GM21528 (cell line): ENCODE measurements around the gene BRF1.

Source experiments
- ATAC-seq: cut with Tn5 transposase; IDR thresholded peaks from one replicate; pipeline ENCODE4 v1.9.1; 2021; ENCODE audit warnings: mild to moderate bottlenecking, moderate library complexity; ENCODE audit not compliant: unreplicated experiment, low FRiP score

BRF1 gene

DNA sequence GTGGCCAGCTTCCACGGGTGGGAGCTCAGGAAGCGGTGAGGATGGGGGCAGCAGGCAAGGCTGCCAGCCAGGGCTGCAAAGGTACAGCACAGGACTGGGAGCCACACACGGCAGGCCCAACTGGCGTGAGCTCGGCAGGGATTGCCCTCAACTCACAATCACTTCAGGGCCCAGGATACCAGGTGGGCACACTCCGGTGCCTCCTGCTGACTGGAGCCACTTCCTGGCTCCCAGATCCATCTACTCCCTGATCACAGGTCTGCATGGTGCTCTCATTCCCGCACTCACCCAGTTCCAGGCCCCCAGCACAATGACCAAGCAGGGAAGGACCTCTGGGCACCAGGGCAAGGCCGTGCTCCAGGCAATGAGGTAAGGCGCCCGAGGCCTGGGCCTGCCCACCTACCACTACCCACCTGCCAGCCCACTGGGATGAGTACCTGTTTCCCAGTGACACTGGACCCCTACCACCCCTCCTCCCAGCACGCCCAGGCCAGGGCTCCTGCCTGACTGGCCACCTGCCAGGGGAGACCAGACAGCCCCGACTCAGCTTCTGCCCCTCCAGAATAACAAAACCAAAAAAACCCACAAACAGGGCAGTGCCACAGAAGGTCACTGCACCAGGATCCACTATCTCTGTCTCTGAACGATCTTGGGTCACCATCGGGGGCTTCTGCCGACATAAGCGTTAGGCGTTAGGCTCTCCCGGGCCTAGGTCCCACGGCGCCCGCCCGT, 134.1 kb downstream of the BRF1 start:
- ATAC-seq, result no peak

DNA sequence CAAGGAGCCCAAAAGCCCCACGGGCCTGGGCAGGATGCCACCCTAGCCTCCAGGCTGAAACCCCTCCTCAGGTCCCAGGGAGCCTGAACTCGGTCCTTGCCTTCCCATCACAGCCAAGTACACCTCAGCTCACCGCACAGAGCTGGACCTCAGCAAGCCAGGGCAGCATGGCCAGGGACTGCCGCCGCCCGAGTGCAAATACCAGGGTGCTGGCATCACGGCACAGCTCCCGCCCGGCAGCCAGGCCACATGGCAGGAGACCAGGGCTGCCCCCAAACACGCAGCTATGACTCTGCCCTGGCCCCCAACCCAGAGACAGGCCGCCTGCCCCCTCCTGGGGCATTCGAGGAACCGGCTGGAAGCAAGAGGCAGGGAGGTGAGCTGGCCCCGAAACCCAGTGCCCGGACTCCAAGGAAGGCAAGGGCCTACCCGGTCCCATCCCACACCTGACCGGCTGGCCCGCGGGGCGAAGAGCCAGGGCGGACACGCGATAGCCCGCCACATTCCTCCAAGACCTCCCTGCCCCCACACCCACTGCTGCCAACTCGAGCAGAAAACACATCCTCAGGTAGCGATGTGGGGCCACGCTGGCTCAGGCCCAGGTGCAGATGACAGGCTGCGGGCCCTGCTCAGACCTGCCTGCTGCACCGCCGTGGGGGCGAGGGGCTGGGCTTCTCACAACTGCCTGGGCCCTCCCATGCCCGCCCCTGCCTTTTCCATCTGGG, 134.9 kb downstream of the BRF1 start:
- ATAC-seq, result no peak

DNA sequence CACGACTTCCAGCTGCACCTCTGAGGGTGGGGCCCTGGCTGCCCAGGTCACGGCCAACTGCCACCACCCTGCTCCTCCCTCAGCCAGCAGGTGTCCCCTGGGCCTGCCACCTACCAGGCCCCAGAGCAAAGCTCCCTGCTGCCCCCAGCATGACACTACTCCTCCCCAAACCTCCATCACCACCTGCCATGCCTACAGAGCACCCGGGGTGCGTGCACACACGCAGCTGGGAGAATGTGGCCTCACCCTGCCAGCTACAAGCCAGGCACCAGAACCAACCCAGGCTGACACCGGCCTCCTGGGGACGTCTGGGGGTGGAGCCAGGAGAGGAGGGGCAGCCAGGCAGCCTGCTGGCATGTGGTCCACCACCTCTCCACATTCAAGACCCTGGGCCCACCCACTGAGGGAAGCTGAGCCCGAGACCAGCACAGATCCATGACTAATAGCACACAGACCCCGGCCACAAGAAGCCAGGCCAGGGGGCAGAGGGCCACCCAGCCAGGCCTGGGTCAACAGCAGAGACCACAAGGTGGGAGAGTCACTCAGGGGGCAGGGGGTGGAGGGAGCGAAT, 135.6 kb downstream of the BRF1 start:
- no peak for ATAC-seq

DNA sequence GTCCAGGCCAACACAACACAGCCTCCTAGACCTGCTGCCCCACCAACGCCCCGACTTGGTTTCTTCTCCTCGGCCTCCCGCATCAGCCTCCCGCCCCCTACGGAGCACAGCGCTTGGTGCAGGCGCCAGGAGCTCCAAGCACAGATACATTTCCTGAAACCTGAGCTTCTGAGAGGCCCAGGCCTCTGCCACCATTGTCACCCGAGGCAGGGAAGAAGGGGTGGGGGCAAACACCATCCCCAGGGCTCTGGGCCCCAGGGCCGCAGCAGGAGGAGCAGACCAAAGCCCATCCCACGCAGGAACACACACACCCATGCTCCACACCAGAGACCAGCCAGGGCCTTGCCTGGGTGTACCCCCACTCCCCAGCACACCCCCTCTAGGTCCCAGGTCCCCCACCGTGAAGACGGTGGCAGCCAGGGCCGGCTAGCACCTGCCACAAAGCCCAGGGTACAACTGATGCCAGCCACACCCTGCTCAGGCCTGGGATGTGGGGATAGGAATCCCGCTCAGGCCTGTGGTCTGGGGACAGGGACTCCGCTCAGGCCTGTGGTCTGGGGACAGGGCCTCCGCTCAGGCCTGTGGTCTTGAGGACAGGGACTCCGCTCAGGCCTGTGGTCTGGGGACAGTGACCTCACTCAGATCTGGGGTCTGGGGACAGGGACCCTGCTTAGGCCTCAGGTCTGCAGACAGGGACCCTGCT, 137.6 kb downstream of the BRF1 start:
- ATAC-seq, result no peak

DNA sequence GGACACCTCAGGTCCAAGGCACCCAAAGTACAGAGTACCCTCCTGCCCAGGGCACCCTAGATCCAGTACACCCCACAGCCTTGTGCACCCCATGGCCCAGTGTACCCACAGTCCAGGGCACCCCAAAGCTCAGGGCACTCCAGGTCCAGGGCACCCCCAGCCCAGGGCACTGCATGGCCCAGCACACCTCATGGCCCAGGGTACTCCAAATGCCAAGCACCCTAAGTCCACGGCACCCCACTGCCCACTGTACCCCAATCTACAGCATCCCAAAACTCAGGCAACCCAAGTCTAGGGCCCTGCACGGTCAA, 138.2 kb downstream of the BRF1 start:
- no peak for ATAC-seq

DNA sequence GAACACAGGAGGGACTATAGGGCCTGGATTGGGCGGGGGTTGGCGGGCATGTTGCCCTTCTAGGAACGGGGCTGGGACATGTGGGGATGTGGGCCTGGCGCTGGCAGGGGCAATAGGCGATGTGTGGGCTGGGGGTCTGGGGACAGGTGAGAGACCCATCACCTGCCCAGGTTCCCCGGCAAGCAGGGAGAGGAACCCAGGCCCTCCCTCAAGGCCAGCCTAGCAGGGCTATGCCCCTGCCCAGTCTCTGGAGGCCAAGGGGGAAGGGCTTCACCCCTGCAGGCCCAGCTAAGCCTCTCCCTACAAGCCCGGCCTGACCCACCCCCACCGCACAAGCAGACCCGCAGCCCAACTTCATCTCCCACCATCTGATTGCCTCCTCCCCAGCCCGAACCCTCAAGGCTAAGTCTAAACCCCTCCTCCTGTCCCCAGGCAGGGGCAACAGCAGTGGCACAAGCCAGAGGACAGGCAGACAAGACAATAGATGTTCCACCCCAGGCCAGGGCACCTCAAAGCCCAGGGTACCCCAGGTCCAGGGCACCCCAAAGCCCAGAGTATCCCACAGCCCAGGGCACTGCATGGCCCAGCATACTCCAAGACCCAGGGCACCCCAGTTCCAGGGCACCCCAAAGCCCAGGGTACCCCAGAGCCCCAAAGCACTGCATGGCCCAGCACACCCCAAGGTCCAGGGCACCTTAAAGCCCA, 138.7 kb downstream of the BRF1 start:
- ATAC-seq, result no peak

DNA sequence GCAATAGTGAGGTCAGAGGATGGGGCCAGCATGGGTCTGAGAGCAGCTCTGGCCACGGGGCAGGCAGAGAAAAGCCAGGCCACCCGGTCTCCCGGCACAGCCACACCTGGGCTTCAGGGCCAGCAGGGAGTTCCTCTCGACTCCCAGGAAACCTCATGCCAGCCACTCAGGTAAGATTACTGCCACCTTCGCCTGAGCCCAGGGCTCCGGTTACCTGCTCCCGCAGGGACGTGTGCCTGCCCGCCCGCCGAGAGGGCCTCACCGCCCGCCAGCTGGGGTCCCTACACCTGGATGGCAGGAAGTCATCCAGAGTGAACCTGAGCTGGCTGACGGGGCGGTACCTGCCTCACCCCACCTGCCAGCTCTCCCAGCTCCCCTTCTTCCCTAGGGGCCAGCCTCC, 139.5 kb downstream of the BRF1 start:
- ATAC-seq, result no peak

DNA sequence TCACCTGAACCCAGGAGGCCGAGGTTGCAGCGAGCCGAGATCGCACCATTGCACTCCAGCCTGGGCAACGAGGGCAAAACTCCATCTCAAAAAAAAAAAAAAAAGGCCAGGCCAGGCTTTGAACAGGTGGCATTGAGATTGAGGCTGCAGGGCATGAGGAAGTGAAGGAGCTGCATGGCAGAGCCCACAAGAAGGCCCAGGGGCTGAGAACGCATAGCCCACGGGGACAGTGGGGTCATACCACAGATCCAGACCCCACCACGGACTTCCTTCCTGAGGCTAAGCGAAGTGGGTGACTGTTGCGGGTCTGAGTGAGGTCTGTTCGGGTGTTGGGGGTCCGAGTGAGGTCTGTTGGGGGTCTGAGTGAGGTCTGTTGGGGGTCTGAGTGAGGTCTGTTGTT, 140.0 kb downstream of the BRF1 start:
- ATAC-seq, result no peak

DNA sequence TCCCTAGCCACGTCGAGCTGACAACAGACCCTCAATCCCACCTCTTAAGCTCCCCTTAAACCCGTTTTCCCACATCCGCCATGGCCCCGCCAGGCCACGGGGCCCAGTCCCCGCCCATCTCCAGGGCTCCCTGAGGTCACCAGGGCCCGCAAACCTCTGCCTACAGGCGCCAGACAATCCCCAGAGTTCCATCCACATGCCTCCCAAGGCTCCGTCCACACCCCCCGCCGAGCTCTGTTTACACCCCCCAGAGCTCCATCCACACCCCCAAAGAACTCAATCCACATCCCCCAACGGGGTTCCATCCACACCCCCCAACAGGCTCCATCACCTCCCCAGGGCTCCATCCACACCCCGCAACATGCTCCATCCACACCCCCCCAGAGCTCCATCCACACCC, 141.5 kb downstream of the BRF1 start:
- ATAC-seq, result no peak
